IMR-90 (cell line): ENCODE results near the gene TET1. TPM values are rescaled to one million over a fixed set of nuclear protein-coding genes. Genes with fewer than 3 reads are reported as not detected.

ENCODE experiments used
- ATAC-seq: fragments of 200-7000 bp; cut with Tn5 transposase; 2 replicates; pipeline ENCODE4 v1.9.1; 2020; ENCODE audit warnings: low read depth, mild to moderate bottlenecking, moderate library complexity
- BruUV-seq: library from RNA; stranded (reverse); fragments of 400-500 nt; replicated peaks from 2 replicates; lab custom pipeline; 2021; lab: Mats Ljungman, UMichigan
- CTCF ChIA-PET: fragments of 300-600 bp; formaldehyde crosslinking; extraction: SDS; loops from one replicate; lab custom pipeline; 2021; ENCODE audit warnings: antibody characterized with exemption; lab: Yijun Ruan, JAX
- POLR2A ChIA-PET: fragments of 300-600 bp; sonication (Branson Sonifier 250); formaldehyde crosslinking; loops from one replicate; lab custom pipeline; 2022; ENCODE audit warnings: antibody characterized with exemption; ENCODE audit not compliant: unreplicated experiment; lab: Charles Lee
- DNase-seq: peaks from one replicate; pipeline ENCODE4 v3.0.0; 2013
- H2AFZ ChIP-seq: replicated peaks from 2 replicates; pipeline ENCODE3; 2013; ENCODE audit warnings: low read length, mild to moderate bottlenecking; ENCODE audit not compliant: poor library complexity
- H2AK5ac ChIP-seq: 2 replicates; pipeline ENCODE4 v1.6.1; 2013; ENCODE audit warnings: low read depth, low read length, inconsistent platforms
- H2AK9ac ChIP-seq: replicated peaks from 2 replicates; pipeline ENCODE3; 2013; ENCODE audit warnings: mild to moderate bottlenecking, low read depth, low read length, moderate library complexity; ENCODE audit not compliant: poor library complexity
- H2BK120ac ChIP-seq: 2 replicates; pipeline ENCODE4 v1.6.1; 2013; ENCODE audit warnings: low read depth, low read length, inconsistent platforms
- H2BK15ac ChIP-seq: 3 replicates; pipeline ENCODE4 v1.6.1; 2013; ENCODE audit warnings: low read depth, low read length, inconsistent platforms
- H2BK20ac ChIP-seq: 2 replicates; pipeline ENCODE4 v1.6.1; 2013; ENCODE audit warnings: low read depth, mild to moderate bottlenecking, inconsistent platforms, low read length, moderate library complexity
- H2BK5ac ChIP-seq: 2 replicates; pipeline ENCODE4 v1.6.1; 2013; ENCODE audit warnings: mild to moderate bottlenecking, low read depth, low read length, inconsistent platforms; ENCODE audit not compliant: poor library complexity, severe bottlenecking
- H3K14ac ChIP-seq: replicated peaks from 2 replicates; pipeline ENCODE4 v1.6.1; 2013; ENCODE audit warnings: low read depth, low read length, inconsistent platforms
- H3K18ac ChIP-seq: 2 replicates; pipeline ENCODE4 v1.6.1; 2013; ENCODE audit warnings: low read depth, low read length, control low read depth
- H3K23ac ChIP-seq: 2 replicates; pipeline ENCODE4 v1.6.1; 2013; ENCODE audit warnings: low read depth, low read length, inconsistent platforms
- H3K27ac ChIP-seq: 2 replicates; pipeline ENCODE4 v1.5.1; 2013; ENCODE audit warnings: mild to moderate bottlenecking, control low read depth, low read length; ENCODE audit not compliant: insufficient read depth
- H3K27me3 ChIP-seq: 2 replicates; pipeline ENCODE4 v1.6.1; 2013; ENCODE audit warnings: low read length; ENCODE audit not compliant: control insufficient read depth, insufficient read depth
- H3K36me3 ChIP-seq: 2 replicates; pipeline ENCODE4 v1.6.1; 2013; ENCODE audit warnings: low read length, mixed read lengths; ENCODE audit not compliant: control insufficient read depth, insufficient read depth
- H3K4ac ChIP-seq: 2 replicates; pipeline ENCODE4 v1.6.1; 2013; ENCODE audit warnings: low read depth, low read length, inconsistent platforms
- H3K4me1 ChIP-seq: 2 replicates; pipeline ENCODE4 v1.6.1; 2013; ENCODE audit warnings: low read length, mixed read lengths; ENCODE audit not compliant: control insufficient read depth, insufficient read depth
- H3K4me2 ChIP-seq: 2 replicates; pipeline ENCODE4 v1.6.1; 2013; ENCODE audit warnings: low read depth, mild to moderate bottlenecking, control low read depth, low read length, moderate library complexity
- H3K4me3 ChIP-seq: 2 replicates; pipeline ENCODE4 v1.5.1; 2013; ENCODE audit warnings: low read depth, mild to moderate bottlenecking, control low read depth, low read length, moderate library complexity; ENCODE audit not compliant: insufficient read depth
- H3K56ac ChIP-seq: 2 replicates; pipeline ENCODE4 v1.6.1; 2013; ENCODE audit warnings: low read length, inconsistent platforms; ENCODE audit not compliant: insufficient read depth; ENCODE audit errors: extremely low read depth
- H3K79me1 ChIP-seq, 2 experiments: 2 replicates each; pipeline ENCODE4 v1.6.1; 2013; ENCODE audit warnings: low read length in 2 of 2, inconsistent platforms in 1 of 2, low read depth in 1 of 2
- H3K9ac ChIP-seq: 2 replicates; pipeline ENCODE4 v1.6.1; 2013; ENCODE audit warnings: low read depth, low read length, control low read depth
- H3K9me1 ChIP-seq: 2 replicates; pipeline ENCODE4 v1.6.1; 2013; ENCODE audit warnings: low read length, inconsistent platforms; ENCODE audit not compliant: insufficient read depth
- H3K9me3 ChIP-seq: 2 replicates; pipeline ENCODE4 v1.6.1; 2013; ENCODE audit warnings: low read length; ENCODE audit not compliant: control insufficient read depth, insufficient read depth
- H4K20me1 ChIP-seq: 2 replicates; pipeline ENCODE4 v1.6.1; 2013; ENCODE audit warnings: low read length, inconsistent platforms; ENCODE audit not compliant: insufficient read depth
- H4K5ac ChIP-seq: 2 replicates; pipeline ENCODE4 v1.6.1; 2013; ENCODE audit warnings: mild to moderate bottlenecking, low read depth, low read length, control low read depth
- H4K8ac ChIP-seq, 2 experiments: 2 replicates each; pipeline ENCODE4 v1.6.1; 2013; ENCODE audit warnings: low read depth in 2 of 2, low read length in 2 of 2, control low read depth in 1 of 2, inconsistent platforms in 1 of 2
- H4K91ac ChIP-seq: 2 replicates; pipeline ENCODE4 v1.6.1; 2013; ENCODE audit warnings: low read depth, low read length, inconsistent platforms; ENCODE audit not compliant: insufficient read depth
- CTCF ChIP-seq: conservative IDR thresholded peaks from 2 replicates; pipeline ENCODE4 v1.5.1; 2012; ENCODE audit warnings: mild to moderate bottlenecking, low read depth, low read length, improper control_type of control experiment
- ELK1 ChIP-seq: fragments of 150-350 bp; IDR thresholded peaks from 2 replicates; pipeline ENCODE4 v1.6.1; 2016; ENCODE audit warnings: low read depth, mild to moderate bottlenecking, low read length, moderate library complexity, borderline replicate concordance
- FOS ChIP-seq: fragments of 150-350 bp; IDR thresholded peaks from 2 replicates; pipeline ENCODE4 v1.6.1; 2016; ENCODE audit warnings: low read depth, low read length
- NFE2L2 ChIP-seq: fragments of 150-350 bp; IDR thresholded peaks from 2 replicates; pipeline ENCODE4 v1.6.1; 2016; ENCODE audit warnings: low read depth, mild to moderate bottlenecking, low read length
- RCOR1 ChIP-seq: IDR thresholded peaks from 2 replicates; pipeline ENCODE4 v1.6.1; 2012; ENCODE audit warnings: mild to moderate bottlenecking, low read length, improper control_type of control experiment; ENCODE audit not compliant: insufficient replicate concordance
- RFX5 ChIP-seq: IDR thresholded peaks from 2 replicates; pipeline ENCODE4 v1.8.0; 2012; ENCODE audit warnings: low read depth, mild to moderate bottlenecking, low read length, moderate library complexity
- USF2 ChIP-seq: fragments of 150-350 bp; IDR thresholded peaks from 2 replicates; pipeline ENCODE4 v1.6.1; 2017; ENCODE audit warnings: mild to moderate bottlenecking, antibody characterized with exemption, low read length, low read depth
- WGBS, 2 experiments: methylation state at CpG; one replicate each; pipeline versions ENCODE4 v1.1.5 to v1.1.7; 2013; ENCODE audit warnings: missing lambda C conversion rate in 2 of 2; ENCODE audit not compliant: insufficient read length in 1 of 2; ENCODE audit errors: extremely low coverage in 2 of 2; 5-methylcytosine and 5-hydroxymethylcytosine counted together
- dilution Hi-C: fragments of 300-500 bp; cut with HindIII; formaldehyde crosslinking; loops from one replicate; pipeline ENCODE4 v1.14.3; 2018; ENCODE audit warnings: low sequenced_read_pairs; ENCODE audit not compliant: unreplicated experiment
- in situ Hi-C: fragments of 300-500 bp; cut with MboI; formaldehyde crosslinking; loops from 3 replicates; pipeline ENCODE4 v1.14.3; 2019; ENCODE audit warnings: low sequenced_read_pairs, inconsistent platforms, mixed read lengths
- intact Hi-C: fragments of 100-400 bp; cut with micrococcal nuclease; formaldehyde crosslinking; loops from 2 replicates; pipeline ENCODE4 v1.10.0; 2022
- polyA plus RNA-seq, 3 experiments: library from polyadenylated mRNA; depleted of rRNA; stranded (reverse); fragments of >200 nt; gene quantifications; 2 replicates each; pipeline ENCODE4 v1.2.3, GENCODE V29; 2012; ENCODE audit warnings: low replicate concordance in 1 of 3
- total RNA-seq: library from RNA; depleted of rRNA; stranded (reverse); fragments of >200 nt; gene quantifications from 2 replicates; pipeline ENCODE4 v1.2.3, GENCODE V29; 2012

The TET1 gene
- total and polyA plus RNA-seq, 2 of the 4 experiments (the other 2 are of a cell fraction): 1.0 to 4.3 TPM

GRCh38 chr10:68601501-68602265, 41.5 kb downstream of the TET1 start:
- H3K9ac ChIP-seq: no peak overlapping the region; the same call in 1 of the 2 replicates
- WGBS, 2 experiments: 75% methylated on average over 1 of the region's 2 CpGs; no CpG with 5 or more reads in 1 of the 2 experiments
- no peak for ATAC-seq
- intact Hi-C loops: loop anchor here (2.0 to 5.0 kb wide), 2 partner anchors 36 to 119 kb away; partner anchors contain the start of gene CCAR1
- POLR2A ChIA-PET: interaction anchor here (1.6 kb wide), 1 partner anchor 42 kb away, joined by 6 read pairs; the partner anchor contains the start of gene TET1
- no peak overlapping the region for H2AFZ ChIP-seq
- no peaks in the 10 kb centered on the region for H3K9me3 ChIP-seq
- no peak for DNase-seq
- H2AK5ac ChIP-seq: no peak overlapping the region
- H3K56ac ChIP-seq: no peak overlapping the region
- H3K79me1 ChIP-seq: peaks cover 20 to 66% of the 10 kb centered on the region in 2 experiments
- no peak overlapping the region for H4K91ac ChIP-seq
- CTCF ChIA-PET: interaction anchor here (0.7 to 1.3 kb wide), 3 partner anchors 17 to 42 kb away, joined by 3 to 7 read pairs (median 3); partner anchors contain the start of gene TET1
- H2BK120ac ChIP-seq: no peak overlapping the region
- no peak overlapping the region for H2BK15ac ChIP-seq
- H4K5ac ChIP-seq: no peak overlapping the region
- no peaks in the 10 kb centered on the region for H4K20me1 ChIP-seq
- peaks cover 8% of the 10 kb centered on the region; the same call in 1 of the 2 replicates for H3K9me1 ChIP-seq
- H3K4me1 ChIP-seq: peaks cover 12% of the 10 kb centered on the region
- no peak overlapping the region for H3K4me3 ChIP-seq
- peak overlapping the region; percentile 84 for H2BK5ac ChIP-seq
- H2BK20ac ChIP-seq: no peak overlapping the region
- dilution Hi-C loops: no loop called here
- H3K18ac ChIP-seq: 0 out of 2 replicates have a peak overlapping the region, but pooled peaks have one; percentile 26
- H3K27ac ChIP-seq: peak overlapping the region; percentile 29; the same call in 1 of the 2 replicates
- in situ Hi-C loops: no loop called here
- no peaks in the 10 kb centered on the region for H3K27me3 ChIP-seq
- H3K36me3 ChIP-seq: peaks cover 2% of the 10 kb centered on the region
- H4K8ac ChIP-seq: peak overlapping the region in 1 of 2 experiments; percentile 11; a peak in 1 of 4 replicates
- no peak overlapping the region for H2AK9ac ChIP-seq
- H3K23ac ChIP-seq: 0 out of 2 replicates have a peak overlapping the region, but pooled peaks have one; percentile 63
- no TSS peak for BruUV-seq
- H3K4ac ChIP-seq: no peak overlapping the region
- peak overlapping the region; percentile 64 for H3K14ac ChIP-seq
- peak overlapping the region; percentile 62 for H3K4me2 ChIP-seq
- TF ChIP-seq FOS (no peak), CTCF (no peak), NFE2L2 (no peak), USF2 (no peak), ELK1 (no peak), RFX5 (no peak), RCOR1 (no peak)
